Progenitor cell of endocrine pancreas (in vitro differentiated cells): ENCODE data around the gene PPP1R9B. TPM values are rescaled to one million over a fixed set of nuclear protein-coding genes. Genes with fewer than 3 reads are reported as not detected.

Experiments used
- DNase-seq: peaks from one replicate; pipeline ENCODE4 v3.0.0; 2021; ENCODE audit warnings: low spot score; ENCODE audit not compliant: unreplicated experiment
- H3K27ac Mint-ChIP-seq: 2 replicates; pipeline ENCODE4 v1.8.0; 2021; ENCODE audit warnings: mild to moderate bottlenecking, moderate library complexity, mixed read lengths
- H3K27me3 Mint-ChIP-seq: 2 replicates; pipeline ENCODE4 v1.8.0; 2021; ENCODE audit warnings: mixed read lengths
- H3K36me3 Mint-ChIP-seq: 2 replicates; pipeline ENCODE4 v1.8.0; 2022; ENCODE audit warnings: mixed read lengths; ENCODE audit not compliant: insufficient read depth
- H3K4me1 Mint-ChIP-seq: 2 replicates; pipeline ENCODE4 v1.8.0; 2021; ENCODE audit warnings: low read depth, mixed read lengths
- H3K4me3 Mint-ChIP-seq: 2 replicates; pipeline ENCODE4 v1.8.0; 2021; ENCODE audit warnings: low read depth, mild to moderate bottlenecking, moderate library complexity, mixed read lengths
- H3K9me3 Mint-ChIP-seq: 2 replicates; pipeline ENCODE4 v1.8.0; 2021; ENCODE audit warnings: low read depth, mixed read lengths
- CTCF ChIP-seq: fragments of 200-600 bp; sonication (generic); IDR thresholded peaks from one replicate; pipeline ENCODE4 v1.5.0; 2021; ENCODE audit warnings: antibody characterized with exemption, mild to moderate bottlenecking; ENCODE audit not compliant: unreplicated experiment
- total RNA-seq: library from RNA; stranded (reverse); gene quantifications from 2 replicates; pipeline ENCODE4 v1.2.1, GENCODE V29; 2021

PPP1R9B gene
- total RNA-seq, 1 donor from 2014 or later = 35.7 TPM

GRCh38 chr17:50196826-50197225, 46.3 kb upstream of the PPP1R9B start:
- no peak for TF ChIP-seq CTCF
- Mint-ChIP-seq H3K9me3 (no peaks in the 10 kb centered on the region), H3K4me3 (no peak overlapping the region), H3K36me3 (no peaks in the 10 kb centered on the region), H3K27me3 (peaks cover 16% of the 10 kb centered on the region), H3K27ac (no peak overlapping the region), H3K4me1 (peaks cover 6% of the 10 kb centered on the region)
- no peak for DNase-seq

- H3K27ac Mint-ChIP-seq = no peak overlapping the region
- H3K36me3 Mint-ChIP-seq = no peaks in the 10 kb centered on the region
- no peak for DNase-seq
- H3K4me3 Mint-ChIP-seq = no peak overlapping the region
- H3K27me3 Mint-ChIP-seq = peaks cover 10% of the 10 kb centered on the region
- TF ChIP-seq CTCF = no peak
- peaks cover 4% of the 10 kb centered on the region for H3K4me1 Mint-ChIP-seq
- no peaks in the 10 kb centered on the region for H3K9me3 Mint-ChIP-seq
Measured at GRCh38 chr17:50196036-50196435, 45.6 kb upstream of the PPP1R9B start.

- Mint-ChIP-seq H3K27me3 (peaks cover 5% of the 10 kb centered on the region), H3K27ac (no peak overlapping the region)
Measured at GRCh38 chr17:50194934-50195865, 44.7 kb upstream of the PPP1R9B start.

GRCh38 chr17:50194140-50194933, 43.9 kb upstream of the PPP1R9B start:
- no peaks in the 10 kb centered on the region for H3K4me1 Mint-ChIP-seq

More at GRCh38 chr17:50194934-50195865, 44.7 kb upstream of the PPP1R9B start:
- Mint-ChIP-seq H3K4me3 (no peak overlapping the region), H3K9me3 (no peaks in the 10 kb centered on the region), H3K36me3 (no peaks in the 10 kb centered on the region), H3K4me1 (no peaks in the 10 kb centered on the region)
- no peak for TF ChIP-seq CTCF
- no peak for DNase-seq

More at GRCh38 chr17:50194140-50194933, 43.9 kb upstream of the PPP1R9B start:
- H3K9me3 Mint-ChIP-seq = no peaks in the 10 kb centered on the region
- H3K27ac Mint-ChIP-seq = no peak overlapping the region
- no peak overlapping the region for H3K4me3 Mint-ChIP-seq
- H3K36me3 Mint-ChIP-seq = no peaks in the 10 kb centered on the region
- TF ChIP-seq CTCF = no peak
- no peak for DNase-seq
- H3K27me3 Mint-ChIP-seq = peaks cover 5% of the 10 kb centered on the region
